B cell (primary cell): Measurements from ENCODE around the gene POLN. TPM values are rescaled to one million over a fixed set of nuclear protein-coding genes. Genes with fewer than 3 reads are reported as not detected.

Experiments
- ATAC-seq: fragments of 200-7000 bp; cut with Tn5 transposase; one replicate; pipeline ENCODE4 v1.10.0; 2021; ENCODE audit warnings: low read depth, mild to moderate bottlenecking, moderate number of reproducible peaks, moderate library complexity
- CTCF ChIA-PET: fragments of 350-600 bp; sonication (Branson Sonifier 250); formaldehyde crosslinking; loops from one replicate; lab custom pipeline; 2021; ENCODE audit warnings: antibody characterized with exemption, inconsistent platforms; lab: Charles Lee
- POLR2A ChIA-PET: fragments of 350-600 bp; sonication (Branson Sonifier 250); formaldehyde crosslinking; loops from one replicate; lab custom pipeline; 2021; ENCODE audit warnings: antibody characterized with exemption; lab: Charles Lee
- DNase-seq: peaks from one replicate; pipeline ENCODE4 v3.0.0; 2013
- H2AFZ ChIP-seq: 2 replicates; pipeline ENCODE4 v1.6.1; 2012; ENCODE audit warnings: mild to moderate bottlenecking, low read depth, low read length; ENCODE audit not compliant: insufficient read depth, poor library complexity, severe bottlenecking
- H3K27ac ChIP-seq, 2 donors: 1 replicate in 1 of 2; 2 replicates in 1 of 2; pipeline ENCODE4 v1.5.1; 2012 to 2013; ENCODE audit warnings: low read length in 2 of 2, mild to moderate bottlenecking in 2 of 2, moderate library complexity in 1 of 2
- H3K27me3 ChIP-seq, 4 experiments: fragments of 200-600 bp in 1 of 4; sonication (generic) in 1 of 4; replicated peaks in 1 of 4; 1 replicate in 2 of 4; 2 replicates in 2 of 4; pipeline versions ENCODE4 v1.6.1 to v1.7.0; 2013 to 2016; ENCODE audit warnings: low read length in 3 of 4, mild to moderate bottlenecking in 2 of 4, mixed read lengths in 1 of 4, moderate library complexity in 1 of 4; ENCODE audit not compliant: insufficient read depth in 4 of 4, control insufficient read depth in 3 of 4; ENCODE audit errors: control extremely low read depth in 1 of 4
- H3K36me3 ChIP-seq, 2 experiments: replicated peaks in 1 of 2; 1 replicate in 1 of 2; 2 replicates in 1 of 2; pipeline versions ENCODE4 v1.6.1 to v1.7.1; 2013; ENCODE audit warnings: low read length in 1 of 2; ENCODE audit not compliant: insufficient read depth in 2 of 2, control insufficient read depth in 1 of 2; ENCODE audit errors: control extremely low read depth in 1 of 2, extremely low read depth in 1 of 2
- H3K4me1 ChIP-seq, 2 donors: fragments of 200-600 bp in 1 of 2; sonication (generic) in 1 of 2; 1 replicate in 1 of 2; 2 replicates in 1 of 2; pipeline versions ENCODE4 v1.5.1 to v1.6.1; 2013 to 2017; ENCODE audit warnings: low read length in 2 of 2; ENCODE audit not compliant: control insufficient read depth in 2 of 2, insufficient read depth in 2 of 2
- H3K4me2 ChIP-seq: replicated peaks from 2 replicates; pipeline ENCODE3; 2012; ENCODE audit warnings: mild to moderate bottlenecking, low read depth, low read length; ENCODE audit not compliant: poor library complexity, severe bottlenecking
- H3K4me3 ChIP-seq, 5 experiments: fragments of 200-600 bp in 1 of 5; sonication (generic) in 1 of 5; 1 replicate in 3 of 5; 2 replicates in 2 of 5; pipeline versions ENCODE4 v1.5.1 to v1.7.0; 2011 to 2016; ENCODE audit warnings: low read length in 4 of 5, mild to moderate bottlenecking in 4 of 5, low read depth in 2 of 5, control low read depth in 1 of 5, moderate library complexity in 1 of 5; ENCODE audit not compliant: insufficient read depth in 1 of 5; ENCODE audit errors: control extremely low read depth in 1 of 5, extremely low read depth in 1 of 5
- H3K79me2 ChIP-seq: fragments of 200-600 bp; sonication (generic); one replicate; pipeline ENCODE4 v1.6.0; 2016; ENCODE audit warnings: low read length; ENCODE audit not compliant: control insufficient read depth, insufficient read depth
- H3K9ac ChIP-seq: fragments of 200-600 bp; sonication (generic); 2 replicates; pipeline ENCODE4 v1.6.1; 2017; ENCODE audit warnings: mild to moderate bottlenecking, low read length, moderate library complexity
- H3K9me3 ChIP-seq, 3 donors: one replicate each; pipeline versions ENCODE4 v1.6.1 to v1.7.1; 2013; ENCODE audit warnings: low read length in 2 of 3; ENCODE audit not compliant: control insufficient read depth in 2 of 3, insufficient read depth in 1 of 3; ENCODE audit errors: control extremely low read depth in 1 of 3
- H4K20me1 ChIP-seq: 2 replicates; pipeline ENCODE4 v1.6.0; 2012; ENCODE audit warnings: mild to moderate bottlenecking, low read length; ENCODE audit not compliant: insufficient read depth, control insufficient read depth, poor library complexity, severe bottlenecking
- H3K27ac Mint-ChIP-seq: one replicate; pipeline ENCODE4 v1.8.0; 2021; ENCODE audit warnings: mixed read lengths
- H3K27me3 Mint-ChIP-seq: one replicate; pipeline ENCODE4 v1.8.0; 2021; ENCODE audit warnings: mixed read lengths
- H3K4me1 Mint-ChIP-seq: one replicate; pipeline ENCODE4 v1.8.0; 2021; ENCODE audit warnings: mixed read lengths
- H3K4me3 Mint-ChIP-seq: one replicate; pipeline ENCODE4 v1.8.0; 2021; ENCODE audit warnings: mixed read lengths
- H3K9me3 Mint-ChIP-seq: one replicate; pipeline ENCODE4 v1.8.0; 2022; ENCODE audit warnings: mixed read lengths; ENCODE audit not compliant: insufficient read depth
- CTCF ChIP-seq: fragments of 200-600 bp; IDR thresholded peaks from one replicate; pipeline ENCODE4 v1.8.0; 2022; ENCODE audit warnings: antibody characterized with exemption, mild to moderate bottlenecking
- EZH2 ChIP-seq: IDR thresholded peaks from 2 replicates; pipeline ENCODE4 v1.6.1; 2012; ENCODE audit warnings: borderline replicate concordance, low read depth, mild to moderate bottlenecking, moderate library complexity, low read length; ENCODE audit not compliant: insufficient read depth, poor library complexity, severe bottlenecking
- WGBS: methylation state at CpG from one replicate; pipeline ENCODE4 v1.1.5; 2013; ENCODE audit warnings: missing lambda C conversion rate; ENCODE audit not compliant: insufficient coverage; 5-methylcytosine and 5-hydroxymethylcytosine counted together
- intact Hi-C: fragments of 100-400 bp; cut with micrococcal nuclease; formaldehyde crosslinking; loops from one replicate; pipeline ENCODE4 v1.10.0; 2022
- polyA plus RNA-seq: library from polyadenylated mRNA; depleted of rRNA; stranded (reverse); fragments of >200 nt; gene quantifications from 2 replicates; pipeline ENCODE4 v1.2.3, GENCODE V29; 2012
- total RNA-seq, 2 donors: library from RNA; stranded (reverse); fragments of 120-200 nt in 1 of 2; gene quantifications; 1 replicate in 1 of 2; 2 replicates in 1 of 2; pipeline versions ENCODE4 v1.2.3 to v1.2.4, GENCODE V29; 2013 to 2022

Gene POLN
- total and polyA plus RNA-seq, 2 donors (not counting 1 experiment from before 2014, with no cell fraction given) = 0.73 to 1.5 TPM

GRCh38 chr4:2251795-2252529 is 10.0 kb upstream of the POLN start:
- H3K4me1 ChIP-seq = no peaks in the 10 kb centered on the region
- no peaks in the 10 kb centered on the region for H3K9me3 Mint-ChIP-seq
- no peak for DNase-seq
- no peaks in the 10 kb centered on the region for H3K27me3 ChIP-seq
- WGBS = 95% methylated on average over 15 of the region's 16 CpGs
- no peaks in the 10 kb centered on the region for H3K27me3 Mint-ChIP-seq
- H3K27ac ChIP-seq = no peak overlapping the region
- no peak for ATAC-seq
- CTCF ChIA-PET = no interaction called here
- no peak for TF ChIP-seq CTCF
- TF ChIP-seq EZH2 = no peak
- no peak overlapping the region for H3K4me3 Mint-ChIP-seq
- peaks cover 0 to 65% of the 10 kb centered on the region in 2 experiments for H3K36me3 ChIP-seq
- H3K4me2 ChIP-seq = no peak overlapping the region
- H3K4me3 ChIP-seq = no peak overlapping the region
- no peaks in the 10 kb centered on the region for H3K9me3 ChIP-seq
- no peak overlapping the region for H3K9ac ChIP-seq
- intact Hi-C loops = no loop called here
- peaks cover 3% of the 10 kb centered on the region for H3K4me1 Mint-ChIP-seq
- H3K79me2 ChIP-seq = peaks cover 13% of the 10 kb centered on the region
- H3K27ac Mint-ChIP-seq = no peak overlapping the region
- H4K20me1 ChIP-seq = peaks cover 64% of the 10 kb centered on the region
- no peak overlapping the region for H2AFZ ChIP-seq
- POLR2A ChIA-PET = no interaction called here

GRCh38 chr4:2251073-2251794 is 9.3 kb upstream of the POLN start:
- no peak overlapping the region for H2AFZ ChIP-seq
- TF ChIP-seq EZH2 = no peak
- no peak for TF ChIP-seq CTCF
- peaks cover 57% of the 10 kb centered on the region for H4K20me1 ChIP-seq
- H3K4me3 ChIP-seq = no peak overlapping the region
- ATAC-seq = no peak
- 97% methylated on average over 25 of the region's 25 CpGs for WGBS
- H3K36me3 ChIP-seq = peaks cover 0 to 64% of the 10 kb centered on the region in 2 experiments
- peak; percentile 6 for DNase-seq
- no peaks in the 10 kb centered on the region for H3K27me3 Mint-ChIP-seq
- ChIA-PET POLR2A (no interaction called here), CTCF (no interaction called here)
- no peak overlapping the region for H3K27ac Mint-ChIP-seq
- no peaks in the 10 kb centered on the region for H3K9me3 ChIP-seq
- H3K27ac ChIP-seq = no peak overlapping the region
- H3K27me3 ChIP-seq = no peaks in the 10 kb centered on the region
- peaks cover 6% of the 10 kb centered on the region for H3K79me2 ChIP-seq
- H3K9me3 Mint-ChIP-seq = no peaks in the 10 kb centered on the region
- no peaks in the 10 kb centered on the region for H3K4me1 ChIP-seq
- intact Hi-C loops = no loop called here
- H3K4me3 Mint-ChIP-seq = no peak overlapping the region
- H3K9ac ChIP-seq = no peak overlapping the region
- no peaks in the 10 kb centered on the region for H3K4me1 Mint-ChIP-seq
- H3K4me2 ChIP-seq = no peak overlapping the region
